Nephron progenitor cell (in vitro differentiated cells): ENCODE measurements around the gene TWF1.
A peak's percentile ranks its signal among the peaks of the same experiment; 100 is the strongest.

ENCODE experiments used
- DNase-seq: peaks from one replicate; pipeline ENCODE4 v3.0.0; 2021
- H3K27ac Mint-ChIP-seq: 2 replicates; pipeline ENCODE4 v1.8.0; 2021; ENCODE audit warnings: mild to moderate bottlenecking, moderate library complexity, mixed read lengths
- H3K27me3 Mint-ChIP-seq: 2 replicates; pipeline ENCODE4 v1.8.0; 2021; ENCODE audit warnings: mild to moderate bottlenecking, low read depth, mixed read lengths; ENCODE audit not compliant: poor library complexity
- H3K36me3 Mint-ChIP-seq: 2 replicates; pipeline ENCODE4 v1.8.0; 2021; ENCODE audit warnings: low read depth, mixed read lengths
- H3K4me1 Mint-ChIP-seq: 2 replicates; pipeline ENCODE4 v1.8.0; 2021; ENCODE audit warnings: mixed read lengths
- H3K4me3 Mint-ChIP-seq: 2 replicates; pipeline ENCODE4 v1.8.0; 2021; ENCODE audit warnings: mild to moderate bottlenecking, moderate library complexity, mixed read lengths
- H3K9me3 Mint-ChIP-seq: 2 replicates; pipeline ENCODE4 v1.8.0; 2021; ENCODE audit warnings: mild to moderate bottlenecking, moderate library complexity, mixed read lengths
- TF ChIP-seq, protein P1 (sequence below): fragments of 200-600 bp; sonication (generic); IDR thresholded peaks from 2 replicates; pipeline ENCODE4 v1.5.0; 2021; ENCODE audit warnings: antibody characterized with exemption

TWF1 gene

DNA sequence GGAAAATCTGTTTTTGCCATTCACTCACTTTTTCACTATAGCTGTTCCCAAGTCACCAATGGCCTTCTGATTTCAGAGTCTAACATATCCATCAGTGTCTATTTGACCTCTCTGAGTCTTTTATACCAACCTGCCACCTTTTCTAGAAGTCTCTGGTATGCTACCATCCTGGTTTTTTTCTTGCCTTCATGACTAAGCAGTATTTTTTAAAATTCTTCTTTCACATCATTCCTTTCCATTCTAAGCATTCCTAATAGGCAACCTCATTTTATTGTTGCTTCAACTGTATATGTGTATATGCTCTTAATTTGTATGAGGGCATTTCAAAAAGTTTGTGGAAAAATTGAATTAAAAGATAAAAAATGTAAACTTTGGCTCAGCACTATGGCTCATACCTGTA lies 42.3 kb downstream of the TWF1 start:
- TF ChIP-seq, protein P1, sequence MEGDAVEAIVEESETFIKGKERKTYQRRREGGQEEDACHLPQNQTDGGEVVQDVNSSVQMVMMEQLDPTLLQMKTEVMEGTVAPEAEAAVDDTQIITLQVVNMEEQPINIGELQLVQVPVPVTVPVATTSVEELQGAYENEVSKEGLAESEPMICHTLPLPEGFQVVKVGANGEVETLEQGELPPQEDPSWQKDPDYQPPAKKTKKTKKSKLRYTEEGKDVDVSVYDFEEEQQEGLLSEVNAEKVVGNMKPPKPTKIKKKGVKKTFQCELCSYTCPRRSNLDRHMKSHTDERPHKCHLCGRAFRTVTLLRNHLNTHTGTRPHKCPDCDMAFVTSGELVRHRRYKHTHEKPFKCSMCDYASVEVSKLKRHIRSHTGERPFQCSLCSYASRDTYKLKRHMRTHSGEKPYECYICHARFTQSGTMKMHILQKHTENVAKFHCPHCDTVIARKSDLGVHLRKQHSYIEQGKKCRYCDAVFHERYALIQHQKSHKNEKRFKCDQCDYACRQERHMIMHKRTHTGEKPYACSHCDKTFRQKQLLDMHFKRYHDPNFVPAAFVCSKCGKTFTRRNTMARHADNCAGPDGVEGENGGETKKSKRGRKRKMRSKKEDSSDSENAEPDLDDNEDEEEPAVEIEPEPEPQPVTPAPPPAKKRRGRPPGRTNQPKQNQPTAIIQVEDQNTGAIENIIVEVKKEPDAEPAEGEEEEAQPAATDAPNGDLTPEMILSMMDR: no peak
- no peak for DNase-seq
- no peak overlapping the region for H3K4me3 Mint-ChIP-seq
- H3K27ac Mint-ChIP-seq: no peak overlapping the region
- no peaks in the 10 kb centered on the region for H3K9me3 Mint-ChIP-seq
- H3K27me3 Mint-ChIP-seq: no peaks in the 10 kb centered on the region
- H3K4me1 Mint-ChIP-seq: peaks cover 7% of the 10 kb centered on the region
- H3K36me3 Mint-ChIP-seq: no peaks in the 10 kb centered on the region

DNA sequence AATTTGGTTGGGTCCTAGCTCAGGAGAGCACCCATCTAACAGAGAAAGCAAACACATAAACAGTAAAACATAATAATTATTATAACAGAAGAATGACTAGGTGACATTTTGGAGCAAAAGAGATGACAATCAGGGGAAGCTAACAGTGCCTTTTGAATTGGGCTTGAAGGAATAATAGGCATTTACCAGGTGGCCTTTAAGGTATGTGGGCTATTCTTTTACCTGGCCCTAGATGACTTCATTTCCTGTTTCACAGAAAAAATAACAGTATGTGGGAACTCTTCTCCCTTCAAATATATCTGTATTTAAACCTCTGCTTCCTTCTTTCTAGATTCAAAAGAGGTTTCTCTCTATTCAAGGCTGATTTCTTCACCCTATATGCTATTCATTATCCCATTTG lies 43.5 kb downstream of the TWF1 start:
- H3K4me1 Mint-ChIP-seq: peaks cover 12% of the 10 kb centered on the region
- H3K4me3 Mint-ChIP-seq: no peak overlapping the region
- no peaks in the 10 kb centered on the region for H3K27me3 Mint-ChIP-seq
- no peaks in the 10 kb centered on the region for H3K36me3 Mint-ChIP-seq
- peaks cover 5% of the 10 kb centered on the region for H3K9me3 Mint-ChIP-seq
- TF ChIP-seq, protein P1: no peak
- no peak overlapping the region for H3K27ac Mint-ChIP-seq
- DNase-seq: no peak

DNA sequence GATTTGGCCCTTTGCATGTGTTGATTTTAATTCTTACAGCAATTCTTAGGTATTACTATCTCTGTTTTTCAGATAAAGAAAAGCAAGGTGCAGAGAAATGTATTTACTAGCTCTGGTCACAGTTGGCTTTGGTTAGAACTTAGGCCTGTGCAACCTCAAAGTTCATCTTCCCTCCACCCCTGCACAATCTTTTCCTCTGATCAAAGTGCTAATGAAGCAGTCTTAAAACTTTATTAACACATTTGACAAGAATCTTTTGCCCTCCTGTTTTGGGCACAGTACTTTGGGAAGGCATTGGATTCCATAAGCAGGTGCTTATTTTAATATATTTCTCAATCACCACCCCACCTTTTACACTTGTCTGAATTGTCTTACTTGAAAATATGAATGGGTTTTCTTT lies 44.6 kb downstream of the TWF1 start:
- H3K36me3 Mint-ChIP-seq: peaks cover 2% of the 10 kb centered on the region
- H3K9me3 Mint-ChIP-seq: peaks cover 5% of the 10 kb centered on the region
- DNase-seq: no peak
- TF ChIP-seq, protein P1: no peak
- H3K27ac Mint-ChIP-seq: no peak overlapping the region
- peaks cover 15% of the 10 kb centered on the region for H3K4me1 Mint-ChIP-seq
- no peak overlapping the region for H3K4me3 Mint-ChIP-seq
- no peaks in the 10 kb centered on the region for H3K27me3 Mint-ChIP-seq

DNA sequence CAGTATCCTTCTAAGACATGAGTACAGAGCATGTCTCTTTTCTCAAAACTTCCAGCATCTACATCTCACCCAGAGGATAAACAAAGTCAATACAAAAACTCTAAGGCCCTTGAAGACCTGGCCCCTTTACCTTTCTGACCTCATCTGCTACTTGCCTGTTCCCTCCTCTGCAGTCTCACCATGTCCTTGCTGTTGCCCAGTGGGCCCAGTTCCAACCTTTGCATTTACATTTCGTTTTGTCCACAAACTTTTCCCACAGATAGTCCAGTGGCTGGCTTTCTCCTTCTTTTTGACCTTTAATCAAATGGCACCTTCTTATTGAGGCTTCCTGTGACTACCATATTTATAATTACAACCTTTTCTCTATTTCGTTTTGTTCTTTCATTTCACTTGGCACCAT lies 45.7 kb downstream of the TWF1 start:
- H3K27ac Mint-ChIP-seq: peak overlapping the region; percentile 2

DNA sequence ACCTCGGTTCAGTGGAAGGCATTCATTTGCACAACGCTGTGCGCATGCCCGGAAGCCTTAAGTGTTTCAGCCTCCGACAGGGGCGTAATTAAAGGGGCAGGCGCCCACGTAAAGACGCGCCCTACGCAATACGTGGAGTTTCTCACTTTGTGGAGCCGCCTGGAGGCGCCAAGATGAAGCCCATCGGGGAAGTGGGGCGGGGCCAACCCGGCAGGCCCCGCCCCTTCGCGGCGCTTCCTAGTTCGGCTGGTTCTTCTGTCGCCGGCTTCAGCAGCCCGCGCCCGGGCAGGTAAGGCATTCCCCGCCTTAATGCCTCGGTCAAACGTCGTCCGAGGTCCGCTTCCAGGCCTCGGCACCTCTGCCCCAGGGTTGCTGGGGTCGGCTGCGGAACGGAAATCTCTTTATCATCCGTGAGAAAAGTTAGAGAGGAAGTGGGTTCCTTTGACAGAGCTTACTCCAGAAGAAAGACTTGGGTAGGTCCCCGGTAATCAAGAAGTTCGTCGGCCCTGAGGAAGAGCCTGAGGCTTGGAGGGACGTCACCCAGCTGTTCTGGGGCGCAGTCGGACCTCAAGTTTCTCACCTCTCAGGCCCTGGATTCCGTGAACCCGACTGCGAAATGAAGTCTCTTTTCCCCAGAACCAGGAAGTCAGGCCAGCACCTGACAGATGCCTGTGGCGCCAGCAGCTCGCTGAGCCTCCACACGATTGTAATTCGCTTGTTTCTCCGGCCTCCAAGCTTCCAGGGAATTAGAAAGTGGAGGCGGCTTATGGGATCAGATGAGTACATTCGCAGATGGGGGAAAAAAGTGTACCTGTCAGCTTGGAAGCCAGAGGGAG lies 47.2 kb downstream of the TWF1 start, which contains the start of the genes IRAK4 and PUS7L:
IRAK4 (plus strand) TSS at position 224 of the 836 bp plus-strand sequence. CDS start 9,161 bp downstream, outside the sequence.
PUS7L (minus strand) TSS at position 63 of the 836 bp plus-strand sequence. CDS start 3,545 bp downstream, outside the sequence.
- DNase-seq: peak; percentile 79
- Mint-ChIP-seq H3K4me1 (peaks cover 15% of the 10 kb centered on the region), H3K27ac (peak within 1 kb of the TSS; percentile 12), H3K9me3 (peaks cover 5% of the 10 kb centered on the region), H3K27me3 (no peaks in the 10 kb centered on the region), H3K4me3 (peak within 1 kb of the TSS; percentile 86), H3K36me3 (peaks cover 18% of the 10 kb centered on the region)
- TF ChIP-seq, protein P1: no peak

More for the DNA sequence above, 45.7 kb downstream of the TWF1 start:
- peaks cover 5% of the 10 kb centered on the region for H3K36me3 Mint-ChIP-seq
- H3K4me1 Mint-ChIP-seq: peaks cover 15% of the 10 kb centered on the region
- peak overlapping the region; percentile 51 for H3K4me3 Mint-ChIP-seq
- DNase-seq: no peak
- TF ChIP-seq, protein P1: no peak
- H3K9me3 Mint-ChIP-seq: peaks cover 5% of the 10 kb centered on the region
- no peaks in the 10 kb centered on the region for H3K27me3 Mint-ChIP-seq
